ENCODE data around the gene TMEM250.

GRCh38 chr9:136149853-136150252, 31.2 kb upstream of the TMEM250 start:
- TF ChIP-seq ZNF274 (IDR thresholded peaks at IDR 0.05; ENCODE audit: low read depth, low read length) = no peak
- no peak for TF ChIP-seq SUZ12 (IDR thresholded peaks at IDR 0.05; ENCODE audit: extremely low read depth, insufficient read depth, insufficient read length)
- TF ChIP-seq YY1 (IDR thresholded peaks at IDR 0.05; ENCODE audit: insufficient read depth, insufficient read length) = no peak

All from NT2/D1 (cell line).